Measurements from ENCODE around the gene E2F8.

- TF ChIP-seq HDAC2 (IDR thresholded peaks at IDR 0.05) (no peak), TAF1 (IDR thresholded peaks at IDR 0.05; ENCODE audit: borderline replicate concordance, low read depth, low read length) (no peak), USF1 (IDR thresholded peaks at IDR 0.05; ENCODE audit: borderline replicate concordance, extremely low read length, insufficient read depth, low read depth, low read length) (no peak), ETV6 (conservative IDR thresholded peaks at IDR 0.05 in 1 of 2, IDR thresholded peaks at IDR 0.05 in 1 of 2; ENCODE audit: borderline replicate concordance in 1 of 2, low read depth in 1 of 2) (no peak), ZZZ3 (IDR thresholded peaks at IDR 0.05; ENCODE audit: control insufficient read depth, insufficient read length, low read depth) (no peak), POLR2A (IDR thresholded peaks at IDR 0.05; ENCODE audit: low read depth, low read length) (peak; percentile 20; the same call in 1 of the 2 replicates), FOS (IDR thresholded peaks at IDR 0.05; ENCODE audit: borderline replicate concordance, extremely low read depth, insufficient read length) (peak; percentile 27), SMC3 (IDR thresholded peaks at IDR 0.05; ENCODE audit: borderline replicate concordance, low read length) (no peak), EZH2 (IDR thresholded peaks at IDR 0.05; ENCODE audit: borderline replicate concordance, control insufficient read depth, low read depth, low read length) (no peak), SREBF1 (IDR thresholded peaks at IDR 0.05; ENCODE audit: low read length) (no peak)
- TF ChIP-seq, protein P1, sequence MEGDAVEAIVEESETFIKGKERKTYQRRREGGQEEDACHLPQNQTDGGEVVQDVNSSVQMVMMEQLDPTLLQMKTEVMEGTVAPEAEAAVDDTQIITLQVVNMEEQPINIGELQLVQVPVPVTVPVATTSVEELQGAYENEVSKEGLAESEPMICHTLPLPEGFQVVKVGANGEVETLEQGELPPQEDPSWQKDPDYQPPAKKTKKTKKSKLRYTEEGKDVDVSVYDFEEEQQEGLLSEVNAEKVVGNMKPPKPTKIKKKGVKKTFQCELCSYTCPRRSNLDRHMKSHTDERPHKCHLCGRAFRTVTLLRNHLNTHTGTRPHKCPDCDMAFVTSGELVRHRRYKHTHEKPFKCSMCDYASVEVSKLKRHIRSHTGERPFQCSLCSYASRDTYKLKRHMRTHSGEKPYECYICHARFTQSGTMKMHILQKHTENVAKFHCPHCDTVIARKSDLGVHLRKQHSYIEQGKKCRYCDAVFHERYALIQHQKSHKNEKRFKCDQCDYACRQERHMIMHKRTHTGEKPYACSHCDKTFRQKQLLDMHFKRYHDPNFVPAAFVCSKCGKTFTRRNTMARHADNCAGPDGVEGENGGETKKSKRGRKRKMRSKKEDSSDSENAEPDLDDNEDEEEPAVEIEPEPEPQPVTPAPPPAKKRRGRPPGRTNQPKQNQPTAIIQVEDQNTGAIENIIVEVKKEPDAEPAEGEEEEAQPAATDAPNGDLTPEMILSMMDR (IDR thresholded peaks at IDR 0.05 in 2 of 3, conservative IDR thresholded peaks at IDR 0.05 in 1 of 3; ENCODE audit: control insufficient read depth in 2 of 3, extremely low read depth in 1 of 3, insufficient read depth in 1 of 3, low read depth in 3 of 3, low read length in 3 of 3), result no peak
- TF ChIP-seq, protein P2, sequence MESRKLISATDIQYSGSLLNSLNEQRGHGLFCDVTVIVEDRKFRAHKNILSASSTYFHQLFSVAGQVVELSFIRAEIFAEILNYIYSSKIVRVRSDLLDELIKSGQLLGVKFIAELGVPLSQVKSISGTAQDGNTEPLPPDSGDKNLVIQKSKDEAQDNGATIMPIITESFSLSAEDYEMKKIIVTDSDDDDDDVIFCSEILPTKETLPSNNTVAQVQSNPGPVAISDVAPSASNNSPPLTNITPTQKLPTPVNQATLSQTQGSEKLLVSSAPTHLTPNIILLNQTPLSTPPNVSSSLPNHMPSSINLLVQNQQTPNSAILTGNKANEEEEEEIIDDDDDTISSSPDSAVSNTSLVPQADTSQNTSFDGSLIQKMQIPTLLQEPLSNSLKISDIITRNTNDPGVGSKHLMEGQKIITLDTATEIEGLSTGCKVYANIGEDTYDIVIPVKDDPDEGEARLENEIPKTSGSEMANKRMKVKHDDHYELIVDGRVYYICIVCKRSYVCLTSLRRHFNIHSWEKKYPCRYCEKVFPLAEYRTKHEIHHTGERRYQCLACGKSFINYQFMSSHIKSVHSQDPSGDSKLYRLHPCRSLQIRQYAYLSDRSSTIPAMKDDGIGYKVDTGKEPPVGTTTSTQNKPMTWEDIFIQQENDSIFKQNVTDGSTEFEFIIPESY (IDR thresholded peaks at IDR 0.05), result no peak
Observed at GRCh38 chr11:19240420-19241259, at the start of gene E2F8.
